ENCODE data around the gene LRRC37A3.
"Not testable (repeated sequence)": the region's sequence is repeated elsewhere in the genome, so short reads cannot be mapped to it uniquely, and the experiment has no call there.

DNA sequence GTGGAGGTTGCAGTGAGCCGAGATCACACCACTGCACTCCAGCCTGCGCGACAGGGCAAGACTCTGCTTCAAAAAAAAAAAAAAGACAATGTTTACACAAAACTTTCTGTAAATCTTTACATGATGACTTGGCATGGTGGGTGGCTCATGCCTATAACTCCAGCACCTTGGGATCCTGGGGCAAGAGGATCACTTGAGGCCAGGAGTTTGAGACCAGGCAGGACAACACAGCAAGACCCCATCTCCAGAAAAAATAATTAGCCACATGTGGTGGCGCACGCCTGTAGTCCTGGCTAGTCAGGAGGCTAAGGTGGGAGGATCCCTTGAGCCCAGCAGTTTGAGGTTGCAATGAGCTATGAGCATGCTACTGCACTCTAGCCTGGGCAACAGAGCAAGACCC is 15.2 kb downstream of the LRRC37A3 start:
- TF ChIP-seq, protein P1, sequence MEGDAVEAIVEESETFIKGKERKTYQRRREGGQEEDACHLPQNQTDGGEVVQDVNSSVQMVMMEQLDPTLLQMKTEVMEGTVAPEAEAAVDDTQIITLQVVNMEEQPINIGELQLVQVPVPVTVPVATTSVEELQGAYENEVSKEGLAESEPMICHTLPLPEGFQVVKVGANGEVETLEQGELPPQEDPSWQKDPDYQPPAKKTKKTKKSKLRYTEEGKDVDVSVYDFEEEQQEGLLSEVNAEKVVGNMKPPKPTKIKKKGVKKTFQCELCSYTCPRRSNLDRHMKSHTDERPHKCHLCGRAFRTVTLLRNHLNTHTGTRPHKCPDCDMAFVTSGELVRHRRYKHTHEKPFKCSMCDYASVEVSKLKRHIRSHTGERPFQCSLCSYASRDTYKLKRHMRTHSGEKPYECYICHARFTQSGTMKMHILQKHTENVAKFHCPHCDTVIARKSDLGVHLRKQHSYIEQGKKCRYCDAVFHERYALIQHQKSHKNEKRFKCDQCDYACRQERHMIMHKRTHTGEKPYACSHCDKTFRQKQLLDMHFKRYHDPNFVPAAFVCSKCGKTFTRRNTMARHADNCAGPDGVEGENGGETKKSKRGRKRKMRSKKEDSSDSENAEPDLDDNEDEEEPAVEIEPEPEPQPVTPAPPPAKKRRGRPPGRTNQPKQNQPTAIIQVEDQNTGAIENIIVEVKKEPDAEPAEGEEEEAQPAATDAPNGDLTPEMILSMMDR (IDR thresholded peaks at IDR 0.05), result not testable (repeated sequence)
- not testable (repeated sequence) for TF ChIP-seq ZFX (IDR thresholded peaks at IDR 0.05; ENCODE audit: borderline replicate concordance)
